ENCODE measurements around the gene NF2. TPM values are rescaled to one million over a fixed set of nuclear protein-coding genes. Genes with fewer than 3 reads are reported as not detected.
A peak's percentile ranks its signal among the peaks of the same experiment; 100 is the strongest.
"Not testable (repeated sequence)": the region's sequence is repeated elsewhere in the genome, so short reads cannot be mapped to it uniquely, and the experiment has no call there.

Gene NF2
- polyA plus RNA-seq, 2 of the 4 experiments (the other 2 are of a cell fraction), result 14.4 to 23.7 TPM

DNA sequence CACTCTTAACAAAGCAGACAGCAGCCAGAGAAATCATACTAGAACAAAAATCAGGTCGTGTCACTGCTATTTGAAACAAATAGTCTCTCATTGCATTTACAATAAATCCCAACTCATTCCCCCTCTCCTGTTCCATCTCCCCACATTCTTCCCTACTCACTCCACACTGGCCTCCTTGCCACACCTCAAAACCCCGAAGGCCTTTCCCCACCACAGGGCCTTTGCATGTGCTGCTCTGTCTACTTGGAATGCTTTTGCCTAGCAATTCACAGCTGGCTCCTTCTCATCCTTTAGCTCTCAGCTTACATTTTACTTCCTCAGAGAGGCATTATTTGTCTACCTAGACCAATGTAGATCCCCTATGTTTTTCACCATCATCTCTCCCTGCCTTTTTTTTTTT is 43.6 kb upstream of the NF2 start:
- Histone ChIP-seq H3K4me2 (no peak overlapping the region), H3K27ac (no peak overlapping the region), H3K4me3 (no peak overlapping the region), H3K4me1 (no peaks in the 10 kb centered on the region; the same call in 1 of the 3 replicates), H3K9me3 (no peaks in the 10 kb centered on the region)
- TF ChIP-seq EHF (CRISPR knock-in tag; IDR thresholded peaks at IDR 0.05), result no peak
- TF ChIP-seq EHMT2 (IDR thresholded peaks at IDR 0.05; ENCODE audit: low read depth), result no peak
- TF ChIP-seq, protein P1, sequence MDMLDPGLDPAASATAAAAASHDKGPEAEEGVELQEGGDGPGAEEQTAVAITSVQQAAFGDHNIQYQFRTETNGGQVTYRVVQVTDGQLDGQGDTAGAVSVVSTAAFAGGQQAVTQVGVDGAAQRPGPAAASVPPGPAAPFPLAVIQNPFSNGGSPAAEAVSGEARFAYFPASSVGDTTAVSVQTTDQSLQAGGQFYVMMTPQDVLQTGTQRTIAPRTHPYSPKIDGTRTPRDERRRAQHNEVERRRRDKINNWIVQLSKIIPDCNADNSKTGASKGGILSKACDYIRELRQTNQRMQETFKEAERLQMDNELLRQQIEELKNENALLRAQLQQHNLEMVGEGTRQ (IDR thresholded peaks at IDR 0.05), result no peak
- TF ChIP-seq RFX5 (IDR thresholded peaks at IDR 0.05), result no peak
- no peak for TF ChIP-seq RARB (CRISPR knock-in tag; IDR thresholded peaks at IDR 0.05)
- no peak for TF ChIP-seq PHF8 (IDR thresholded peaks at IDR 0.05; ENCODE audit: borderline replicate concordance, low read depth)
- FAIRE-seq (no peak), ATAC-seq (no peak), DNase-seq (ENCODE audit: low read depth in 1 of 2, low spot score in 1 of 2) (no peak)
- POLR2A ChIA-PET, result no interaction called here
- CTCF ChIA-PET, result interaction anchor here (0.6 kb wide), 2 partner anchors 12 to 606 kb away, joined by 3 read pairs; no protein-coding TSS in a partner anchor
- WGBS (ENCODE audit: missing lambda C conversion rate), result 92% methylated on average over 2 of the region's 2 CpGs

DNA sequence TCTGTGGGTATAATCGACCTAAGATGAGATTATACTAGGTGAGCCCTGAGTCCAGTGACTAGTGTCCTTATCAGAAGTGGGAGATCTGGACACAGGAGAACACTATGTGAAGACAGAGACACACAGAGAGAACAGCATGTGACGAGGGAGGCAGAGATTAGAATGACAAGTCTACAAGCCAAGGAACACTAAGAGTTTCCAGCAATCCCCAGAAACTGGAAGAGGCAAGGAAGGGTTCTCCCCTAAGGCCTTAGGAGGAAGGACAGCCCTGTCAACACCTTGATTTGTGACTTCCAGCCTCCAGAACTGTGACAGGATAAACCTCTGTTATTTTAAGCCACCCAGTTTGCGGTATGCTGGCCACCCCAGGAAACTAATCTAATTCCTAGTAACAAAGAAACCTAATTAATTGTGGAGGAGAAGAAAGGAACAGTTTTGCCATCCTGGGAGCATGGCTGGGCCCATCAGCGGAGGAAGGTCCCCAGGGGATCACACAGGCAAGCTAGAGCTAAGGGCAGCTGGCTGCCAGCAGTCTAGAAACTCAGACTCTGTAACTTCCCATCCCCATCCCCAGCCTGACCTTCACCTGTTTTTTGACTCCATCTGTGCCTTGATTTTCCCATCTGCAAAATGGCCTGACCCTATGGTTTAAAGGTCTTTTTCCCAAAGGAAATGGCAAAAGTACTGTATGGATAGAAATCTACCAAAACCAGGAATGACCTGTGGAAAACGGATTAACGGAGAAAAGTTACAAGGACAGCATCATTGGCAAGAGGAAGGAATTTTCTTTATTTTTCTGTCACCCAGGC is 39.6 kb upstream of the NF2 start:
- ChIA-PET CTCF (interaction anchor here (0.9 to 5.5 kb wide), 3 partner anchors 10 to 95 kb away, joined by 3 to 20 read pairs (median 3); partner anchors contain the start of gene THOC5), POLR2A (interaction anchor here (0.6 kb wide), 2 partner anchors 10 to 61 kb away, joined by 3 to 4 read pairs; no protein-coding TSS in a partner anchor)
- ATAC-seq, result no peak
- Histone ChIP-seq H3K4me3 (no peak overlapping the region), H3K4me2 (no peak overlapping the region), H3K9me3 (no peaks in the 10 kb centered on the region), H3K4me1 (no peaks in the 10 kb centered on the region), H3K27ac (no peak overlapping the region)
- TF ChIP-seq CBX2 (IDR thresholded peaks at IDR 0.05; ENCODE audit: borderline replicate concordance, low read depth) (no peak), HOXA7 (CRISPR knock-in tag; IDR thresholded peaks at IDR 0.05) (no peak), FOSL2 (IDR thresholded peaks at IDR 0.05) (no peak), FOSL2 (CRISPR knock-in tag; IDR thresholded peaks at IDR 0.05) (no peak), KDM1A (IDR thresholded peaks at IDR 0.05; ENCODE audit: low read depth) (no peak), FOSB (CRISPR knock-in tag; IDR thresholded peaks at IDR 0.05) (no peak), POLR2AphosphoS2 (conservative IDR thresholded peaks at IDR 0.05; ENCODE audit: low read length) (no peak), EHF (CRISPR knock-in tag; IDR thresholded peaks at IDR 0.05) (no peak)
- TF ChIP-seq, protein P2, sequence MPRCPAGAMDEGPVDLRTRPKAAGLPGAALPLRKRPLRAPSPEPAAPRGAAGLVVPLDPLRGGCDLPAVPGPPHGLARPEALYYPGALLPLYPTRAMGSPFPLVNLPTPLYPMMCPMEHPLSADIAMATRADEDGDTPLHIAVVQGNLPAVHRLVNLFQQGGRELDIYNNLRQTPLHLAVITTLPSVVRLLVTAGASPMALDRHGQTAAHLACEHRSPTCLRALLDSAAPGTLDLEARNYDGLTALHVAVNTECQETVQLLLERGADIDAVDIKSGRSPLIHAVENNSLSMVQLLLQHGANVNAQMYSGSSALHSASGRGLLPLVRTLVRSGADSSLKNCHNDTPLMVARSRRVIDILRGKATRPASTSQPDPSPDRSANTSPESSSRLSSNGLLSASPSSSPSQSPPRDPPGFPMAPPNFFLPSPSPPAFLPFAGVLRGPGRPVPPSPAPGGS (IDR thresholded peaks at IDR 0.05), result no peak
- TF ChIP-seq, protein P3, sequence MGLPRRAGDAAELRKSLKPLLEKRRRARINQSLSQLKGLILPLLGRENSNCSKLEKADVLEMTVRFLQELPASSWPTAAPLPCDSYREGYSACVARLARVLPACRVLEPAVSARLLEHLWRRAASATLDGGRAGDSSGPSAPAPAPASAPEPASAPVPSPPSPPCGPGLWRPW (IDR thresholded peaks at IDR 0.05), result no peak
- FAIRE-seq, result no peak
- no peak for DNase-seq (ENCODE audit: low read depth in 1 of 2, low spot score in 1 of 2)
- 86% methylated on average over 6 of the region's 6 CpGs for WGBS (ENCODE audit: missing lambda C conversion rate)

DNA sequence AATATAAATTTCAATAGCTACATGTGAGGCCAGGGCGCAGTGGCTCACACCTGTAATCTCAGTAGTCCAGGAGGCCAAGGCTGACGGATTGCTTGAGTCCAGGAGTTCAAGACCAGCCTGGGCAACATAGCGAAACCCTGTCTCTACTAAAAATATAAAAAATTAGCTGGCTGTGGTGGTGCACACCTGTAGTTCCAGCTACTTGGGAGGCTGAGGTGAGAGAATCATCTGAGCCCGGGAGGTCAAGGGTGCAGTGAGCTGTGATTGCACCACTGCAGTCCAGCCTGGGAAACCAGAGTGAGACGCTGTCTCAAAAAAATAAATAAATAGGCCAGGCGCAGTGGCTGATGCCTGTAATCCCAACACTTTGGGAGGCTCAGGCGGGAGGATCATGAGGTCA is 36.9 kb upstream of the NF2 start:
- ATAC-seq; H3K9me3 ChIP-seq; H3K4me2 ChIP-seq; FAIRE-seq; H3K27ac ChIP-seq; DNase-seq (ENCODE audit: low read depth in 1 of 2, low spot score in 1 of 2); H3K4me3 ChIP-seq; POLR2A ChIA-PET; H3K4me1 ChIP-seq: not testable (repeated sequence)
- WGBS (ENCODE audit: missing lambda C conversion rate), result 93% methylated on average over 7 of the region's 7 CpGs
- CTCF ChIA-PET, result interaction anchor here (1.1 to 5.5 kb wide), 3 partner anchors 12 to 59 kb away, joined by 3 to 20 read pairs (median 5); partner anchors contain the start of gene THOC5

DNA sequence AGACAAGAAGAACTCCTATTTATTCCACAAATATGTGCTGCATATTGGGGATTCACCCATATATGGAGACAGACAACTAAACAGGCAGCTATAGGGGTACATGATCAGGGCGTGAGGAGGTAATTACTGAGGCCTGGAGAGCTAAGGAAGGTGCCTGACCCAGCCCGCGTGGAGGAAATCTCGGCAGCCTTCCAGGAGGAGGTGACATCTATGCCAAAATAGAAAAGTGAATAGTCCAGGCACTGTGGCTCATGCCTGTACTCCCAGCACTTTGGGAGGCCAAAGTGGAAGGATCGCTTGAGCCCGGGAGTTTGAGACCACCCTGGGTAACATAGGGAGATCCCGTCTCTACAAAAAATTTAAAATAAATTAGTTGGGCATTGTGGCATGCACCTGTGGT is 36.1 kb upstream of the NF2 start:
- no peaks in the 10 kb centered on the region for H3K4me1 ChIP-seq
- H3K9me3 ChIP-seq, result no peaks in the 10 kb centered on the region
- H3K4me2 ChIP-seq, result no peak overlapping the region
- WGBS (ENCODE audit: missing lambda C conversion rate), result 92% methylated on average over 7 of the region's 7 CpGs
- no peak overlapping the region for H3K27ac ChIP-seq
- FAIRE-seq, result no peak
- no peak for DNase-seq (ENCODE audit: low read depth in 1 of 2, low spot score in 1 of 2)
- no peak overlapping the region for H3K4me3 ChIP-seq
- POLR2A ChIA-PET, result no interaction called here
- TF ChIP-seq PHF8 (IDR thresholded peaks at IDR 0.05; ENCODE audit: borderline replicate concordance, low read depth) (no peak), ZFP36 (IDR thresholded peaks at IDR 0.05; ENCODE audit: borderline replicate concordance, partially characterized antibody) (peak; percentile 93), NR3C1 (IDR thresholded peaks at IDR 0.05) (no peak), BHLHE40 (IDR thresholded peaks at IDR 0.05; ENCODE audit: low read depth, low read length) (no peak), NPAS2 (CRISPR knock-in tag; IDR thresholded peaks at IDR 0.05; ENCODE audit: borderline replicate concordance) (no peak), HOXB5 (CRISPR knock-in tag; IDR thresholded peaks at IDR 0.05) (no peak)
- CTCF ChIA-PET, result interaction anchor here (1.1 to 5.5 kb wide), 4 partner anchors 9 to 58 kb away, joined by 3 to 20 read pairs (median 4); partner anchors contain the start of gene THOC5
- ATAC-seq, result no peak

Measured in A549 (cell line).